Activated T-cell treated with anti-CD3 and anti-CD28 coated beads for 48 hours (primary cell): ENCODE data around the gene CSNK2B.

Source experiments
- DNase-seq: peaks from one replicate; pipeline ENCODE4 v3.0.0-alpha.2; 2020; ENCODE audit warnings: low read depth

CSNK2B gene

DNA sequence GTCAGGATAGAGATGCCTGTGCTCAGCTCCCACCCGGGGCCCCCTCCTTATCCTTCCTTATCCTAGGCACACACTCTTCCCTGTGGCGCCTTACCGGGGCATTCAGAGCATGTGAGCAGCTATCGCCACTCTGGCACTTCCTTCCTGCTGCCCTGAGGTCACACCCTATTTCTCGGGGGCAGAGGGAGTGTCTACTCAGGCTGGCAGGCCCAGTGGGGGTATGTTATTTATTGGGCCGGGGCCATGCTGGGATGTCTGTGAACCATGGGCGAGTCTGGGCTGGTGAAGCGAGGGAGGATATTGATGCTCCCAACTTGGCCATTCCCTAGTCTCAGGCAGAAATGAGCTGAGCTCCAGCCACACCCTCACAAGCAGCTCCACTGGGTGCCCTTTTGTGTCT is 45.4 kb downstream of the CSNK2B start:
- DNase-seq = no peak

- DNase-seq = no peak
Measured at GRCh38 chr6:31712296-31712695, 46.4 kb downstream of the CSNK2B start.

DNA sequence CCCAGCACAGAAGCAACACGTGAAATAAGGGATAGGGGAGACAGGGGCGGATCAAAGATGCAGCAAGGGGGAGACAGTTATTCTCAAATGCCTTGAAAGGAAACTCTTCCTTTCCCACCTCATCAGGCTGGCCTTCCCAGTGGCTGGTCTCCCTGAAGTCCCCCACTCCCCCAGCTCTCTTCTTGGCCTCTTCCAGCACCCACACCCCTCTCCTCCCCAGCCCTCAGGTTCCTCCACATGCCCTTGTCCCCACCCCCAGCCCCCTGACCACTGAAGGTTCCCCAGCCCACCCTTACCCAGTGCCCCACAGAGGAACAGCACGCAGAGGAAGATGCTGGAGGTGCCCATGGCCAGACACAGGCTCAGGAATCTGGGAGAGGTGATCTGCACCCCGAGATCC is 47.6 kb downstream of the CSNK2B start:
- DNase-seq = no peak

GRCh38 chr6:31713991-31714684 is 48.3 kb downstream of the CSNK2B start:
- no peak for DNase-seq

DNA sequence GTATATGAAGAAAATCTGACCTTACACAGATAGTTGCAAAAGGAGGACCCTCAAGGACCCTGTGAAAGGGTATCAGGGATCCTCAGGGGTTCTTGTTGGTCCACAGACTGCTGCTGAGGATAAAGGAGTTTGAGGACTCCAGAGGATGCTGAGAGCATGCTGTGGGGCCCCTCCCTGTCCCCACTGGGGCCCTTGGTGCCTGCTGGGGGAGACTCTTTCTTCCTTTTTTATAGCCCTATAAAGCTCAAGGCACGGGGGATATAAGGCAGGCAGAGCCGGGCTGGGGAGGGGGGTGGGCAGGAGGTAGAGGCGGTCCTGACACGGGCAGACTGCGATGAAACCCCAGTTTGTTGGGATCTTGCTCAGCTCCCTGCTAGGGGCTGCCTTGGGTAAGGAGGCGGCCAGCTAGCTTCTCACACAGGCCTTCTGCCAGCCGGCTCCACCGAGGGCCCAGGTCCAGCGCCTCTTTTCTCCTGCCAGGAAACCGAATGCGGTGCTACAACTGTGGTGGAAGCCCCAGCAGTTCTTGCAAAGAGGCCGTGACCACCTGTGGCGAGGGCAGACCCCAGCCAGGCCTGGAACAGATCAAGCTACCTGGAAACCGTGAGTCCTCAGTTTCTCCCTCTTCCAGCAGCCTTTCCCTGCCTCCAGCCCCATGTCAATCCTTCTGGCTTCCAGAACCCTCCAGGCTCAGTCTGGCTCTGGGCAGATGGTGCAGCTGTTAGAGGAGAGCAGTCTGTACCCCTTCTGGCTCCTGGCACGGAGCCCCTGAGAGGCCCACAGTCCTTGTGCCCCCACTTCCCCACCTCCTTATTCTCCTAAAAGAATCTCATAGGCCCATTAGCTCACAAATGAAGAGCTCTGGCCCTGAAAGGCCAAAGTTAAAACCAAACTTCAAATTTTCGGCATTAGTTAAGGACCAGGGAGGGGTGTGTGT is 49.4 kb downstream of the CSNK2B start, which contains the start of gene LY6G6D:
LY6G6D (plus strand) TSS at position 327 of the 937 bp plus-strand sequence; CDS start at position 335, 8 bp downstream.
- DNase-seq = no peak

DNA sequence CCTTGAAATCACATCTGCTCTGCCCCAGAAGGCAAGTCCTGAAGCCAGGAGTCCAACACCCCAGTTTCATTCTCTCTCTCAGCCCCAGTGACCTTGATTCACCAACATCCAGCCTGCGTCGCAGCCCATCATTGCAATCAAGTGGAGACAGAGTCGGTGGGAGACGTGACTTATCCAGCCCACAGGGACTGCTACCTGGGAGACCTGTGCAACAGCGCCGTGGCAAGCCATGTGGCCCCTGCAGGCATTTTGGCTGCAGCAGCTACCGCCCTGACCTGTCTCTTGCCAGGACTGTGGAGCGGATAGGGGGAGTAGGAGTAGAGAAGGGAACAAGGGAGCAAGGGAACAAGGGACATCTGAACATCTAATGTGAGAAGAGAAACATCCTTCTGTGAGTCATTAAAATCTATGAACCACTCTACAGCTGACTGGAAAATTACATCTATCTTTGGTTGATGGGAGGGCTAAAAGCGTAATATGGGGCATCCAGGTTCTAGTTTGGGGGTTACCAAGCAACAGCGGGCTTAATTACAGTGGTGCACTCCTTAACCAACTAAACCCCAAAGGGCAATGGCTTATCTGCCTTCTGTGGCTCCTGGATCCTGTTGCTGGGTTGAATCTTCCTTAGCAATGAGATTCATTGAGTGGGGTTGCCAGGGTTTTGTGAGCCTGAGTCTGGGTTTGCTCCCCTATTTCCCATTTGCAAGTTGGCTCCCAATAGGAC is 51.8 kb downstream of the CSNK2B start:
- no peak for DNase-seq

- DNase-seq = no peak
Measured at GRCh38 chr6:31718265-31718664, 52.4 kb downstream of the CSNK2B start.

GRCh38 chr6:31719001-31719400 is 53.1 kb downstream of the CSNK2B start:
- DNase-seq = no peak
